GM21528 (cell line): Measurements from ENCODE around the gene CPNE1.

ENCODE experiments used
- ATAC-seq: cut with Tn5 transposase; IDR thresholded peaks from one replicate; pipeline ENCODE4 v1.9.1; 2021; ENCODE audit warnings: mild to moderate bottlenecking, moderate library complexity; ENCODE audit not compliant: unreplicated experiment, low FRiP score

The CPNE1 gene

GRCh38 chr20:35601990-35602389, 62.7 kb downstream of the CPNE1 start:
- ATAC-seq = no peak

- no peak for ATAC-seq
Observed at GRCh38 chr20:35600993-35601973, 63.4 kb downstream of the CPNE1 start.

- no peak for ATAC-seq
Observed at GRCh38 chr20:35600176-35600992, 64.3 kb downstream of the CPNE1 start.

GRCh38 chr20:35599776-35600120, 65.0 kb downstream of the CPNE1 start:
- no peak for ATAC-seq

- no peak for ATAC-seq
Observed at GRCh38 chr20:35598899-35599775, 65.6 kb downstream of the CPNE1 start.

- ATAC-seq = no peak
Observed at GRCh38 chr20:35598476-35598875, 66.2 kb downstream of the CPNE1 start.

GRCh38 chr20:35597186-35597585, 67.5 kb downstream of the CPNE1 start:
- no peak for ATAC-seq

- ATAC-seq = no peak
Observed at GRCh38 chr20:35595901-35596300, 68.8 kb downstream of the CPNE1 start.

- ATAC-seq = no peak
Observed at GRCh38 chr20:35595456-35595855, 69.2 kb downstream of the CPNE1 start.

- no peak for ATAC-seq
Observed at GRCh38 chr20:35592339-35592974, 72.2 kb downstream of the CPNE1 start.

GRCh38 chr20:35588397-35588796, 76.3 kb downstream of the CPNE1 start:
- no peak for ATAC-seq

- no peak for ATAC-seq
Observed at GRCh38 chr20:35587436-35587835, 77.3 kb downstream of the CPNE1 start.

- no peak for ATAC-seq
Observed at GRCh38 chr20:35586751-35587425, 77.8 kb downstream of the CPNE1 start.

GRCh38 chr20:35583636-35584560, 80.8 kb downstream of the CPNE1 start:
- ATAC-seq = no peak

GRCh38 chr20:35582741-35583404, 81.8 kb downstream of the CPNE1 start:
- no peak for ATAC-seq

- ATAC-seq = no peak
Observed at GRCh38 chr20:35582131-35582530, 82.6 kb downstream of the CPNE1 start.

GRCh38 chr20:35579196-35579595, 85.5 kb downstream of the CPNE1 start:
- ATAC-seq = no peak

GRCh38 chr20:35578469-35578868, 86.2 kb downstream of the CPNE1 start:
- ATAC-seq = no peak
